A673 (cell line): Measurements from ENCODE around the gene CITED1.

Experiments
- CTCF ChIP-seq: fragments of 300-800, 200-600 bp; sonication (generic); conservative IDR thresholded peaks from 2 replicates; pipeline ENCODE4 v1.5.1; 2017; ENCODE audit warnings: low read depth, mild to moderate bottlenecking, antibody characterized with exemption, low read length, moderate library complexity, mixed read lengths
- EZH2 ChIP-seq: fragments of 200-600 bp; sonication (generic); IDR thresholded peaks from 2 replicates; pipeline ENCODE4 v1.6.1; 2017; ENCODE audit warnings: borderline replicate concordance, low read depth, mild to moderate bottlenecking, mixed read lengths, antibody characterized with exemption, low read length; ENCODE audit not compliant: poor library complexity, severe bottlenecking

GRCh38 chrX:72280321-72280845 lies 25.3 kb downstream of the CITED1 start:
- TF ChIP-seq CTCF (no peak), EZH2 (no peak)
